Dermis microvascular lymphatic vessel endothelial cell (primary cell): ENCODE measurements around the gene IL15. TPM values are rescaled to one million over a fixed set of nuclear protein-coding genes. Genes with fewer than 3 reads are reported as not detected.

Experiments used
- DNase-seq, 2 donors: peaks; one replicate each; pipeline versions ENCODE4 v3.0.0 to v3.0.0-alpha.2; 2010; ENCODE audit warnings: low read depth in 2 of 2
- total RNA-seq: library from RNA; depleted of rRNA; stranded (reverse); fragments of >200 nt; gene quantifications from 2 replicates; pipeline ENCODE4 v1.2.1, GENCODE V29; 2014

Gene IL15
- total RNA-seq, 1 donor from 2014 or later = 0.77 TPM

GRCh38 chr4:141771889-141772830, 135.8 kb downstream of the IL15 start:
- DNase-seq = no peak

- no peak for DNase-seq
These were observed 136.5 kb downstream of the IL15 start for GRCh38 chr4:141772838-141773237.

DNA sequence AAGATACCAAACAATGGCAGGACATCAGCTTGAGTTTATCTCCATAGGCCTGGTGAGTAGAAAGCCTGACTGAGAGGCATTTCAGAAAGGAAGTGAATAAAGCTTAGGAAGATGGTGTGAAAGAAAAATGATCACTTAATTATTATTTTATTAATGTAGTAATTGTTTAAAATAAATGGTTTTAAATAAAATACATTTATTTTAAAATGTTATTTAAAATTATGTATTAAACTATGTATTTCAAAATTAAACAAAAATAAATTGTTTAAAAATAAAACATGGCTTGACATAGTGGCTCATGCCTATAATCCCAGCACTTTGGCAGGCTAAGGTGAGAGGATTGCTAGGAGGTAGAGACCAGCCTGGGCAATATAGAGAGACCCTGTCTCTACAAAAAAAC, 145.8 kb downstream of the IL15 start:
- DNase-seq = no peak
